CD4-positive, alpha-beta memory T cell (primary cell): ENCODE data around the gene TRMT112. TPM values are rescaled to one million over a fixed set of nuclear protein-coding genes. Genes with fewer than 3 reads are reported as not detected.

Source experiments
- CTCF ChIA-PET: fragments of 350-600 bp; sonication (Branson Sonifier 250); formaldehyde crosslinking; loops from one replicate; lab custom pipeline; 2021; ENCODE audit warnings: inconsistent platforms; ENCODE audit not compliant: partially characterized antibody; lab: Charles Lee
- POLR2A ChIA-PET: fragments of 350-600 bp; sonication (Branson Sonifier 250); formaldehyde crosslinking; loops from one replicate; lab custom pipeline; 2021; ENCODE audit not compliant: partially characterized antibody; lab: Charles Lee
- DNase-seq, 5 donors: peaks; one replicate each; pipeline versions ENCODE4 v3.0.0 to v3.0.0-alpha.2; 2020 to 2022; ENCODE audit warnings: mixed read lengths in 1 of 5
- H3K27ac ChIP-seq: one replicate; pipeline ENCODE4 v1.7.0; 2013; ENCODE audit warnings: low read depth, low read length
- H3K27me3 ChIP-seq: 2 replicates; pipeline ENCODE4 v1.7.0; 2013; ENCODE audit warnings: mild to moderate bottlenecking, low read length, moderate library complexity; ENCODE audit not compliant: insufficient read depth
- H3K36me3 ChIP-seq: 2 replicates; pipeline ENCODE4 v1.7.0; 2013; ENCODE audit warnings: mild to moderate bottlenecking, low read length, moderate library complexity; ENCODE audit not compliant: insufficient read depth
- H3K4me1 ChIP-seq: 2 replicates; pipeline ENCODE4 v1.7.0; 2013; ENCODE audit warnings: mild to moderate bottlenecking, low read length, moderate library complexity; ENCODE audit not compliant: insufficient read depth
- H3K4me3 ChIP-seq, 2 donors: one replicate each; pipeline ENCODE4 v1.7.0; 2013; ENCODE audit warnings: low read length in 2 of 2, mild to moderate bottlenecking in 1 of 2
- H3K9me3 ChIP-seq, 2 donors: one replicate each; pipeline ENCODE4 v1.7.0; 2013; ENCODE audit warnings: low read length in 2 of 2, control low read depth in 1 of 2; ENCODE audit not compliant: control insufficient read depth in 1 of 2
- H3K27ac Mint-ChIP-seq, 7 donors: one replicate each; pipeline ENCODE4 v1.8.0; 2020 to 2021; ENCODE audit warnings: mixed read lengths in 7 of 7, mild to moderate bottlenecking in 6 of 7, inconsistent platforms in 3 of 7, moderate library complexity in 3 of 7
- H3K27me3 Mint-ChIP-seq, 2 donors: one replicate each; pipeline ENCODE4 v1.8.0; 2020 to 2021; ENCODE audit warnings: mixed read lengths in 2 of 2
- H3K36me3 Mint-ChIP-seq, 2 donors: one replicate each; pipeline ENCODE4 v1.8.0; 2020 to 2021; ENCODE audit warnings: mixed read lengths in 2 of 2, inconsistent platforms in 1 of 2, mild to moderate bottlenecking in 1 of 2
- H3K4me1 Mint-ChIP-seq, 4 donors: one replicate each; pipeline ENCODE4 v1.8.0; 2020 to 2021; ENCODE audit warnings: mixed read lengths in 4 of 4, mild to moderate bottlenecking in 1 of 4
- H3K4me3 Mint-ChIP-seq, 8 donors: one replicate each; pipeline ENCODE4 v1.8.0; 2020 to 2021; ENCODE audit warnings: mixed read lengths in 8 of 8, mild to moderate bottlenecking in 7 of 8, moderate library complexity in 6 of 8, inconsistent platforms in 3 of 8
- H3K9me3 Mint-ChIP-seq, 8 donors: one replicate each; pipeline ENCODE4 v1.8.0; 2020 to 2021; ENCODE audit warnings: mixed read lengths in 8 of 8, mild to moderate bottlenecking in 5 of 8, inconsistent platforms in 3 of 8, moderate library complexity in 1 of 8
- intact Hi-C: fragments of 100-400 bp; cut with micrococcal nuclease; formaldehyde crosslinking; loops from one replicate; pipeline ENCODE4 v1.15.1; 2023
- polyA plus RNA-seq, 2 donors: library from polyadenylated mRNA; unstranded; fragments of 300-500 nt; fragmentation: Illumina TruSeq; gene quantifications; one replicate each; pipeline ENCODE4 v1.2.3, GENCODE V29; 2021
- total RNA-seq, 2 experiments: library from RNA; stranded (reverse); gene quantifications; one replicate each; pipeline ENCODE4 v1.2.3, GENCODE V29; 2021

TRMT112 gene
- total and polyA plus RNA-seq, 4 experiments from 2014 or later, result 171 to 516 (median 294) TPM

DNA sequence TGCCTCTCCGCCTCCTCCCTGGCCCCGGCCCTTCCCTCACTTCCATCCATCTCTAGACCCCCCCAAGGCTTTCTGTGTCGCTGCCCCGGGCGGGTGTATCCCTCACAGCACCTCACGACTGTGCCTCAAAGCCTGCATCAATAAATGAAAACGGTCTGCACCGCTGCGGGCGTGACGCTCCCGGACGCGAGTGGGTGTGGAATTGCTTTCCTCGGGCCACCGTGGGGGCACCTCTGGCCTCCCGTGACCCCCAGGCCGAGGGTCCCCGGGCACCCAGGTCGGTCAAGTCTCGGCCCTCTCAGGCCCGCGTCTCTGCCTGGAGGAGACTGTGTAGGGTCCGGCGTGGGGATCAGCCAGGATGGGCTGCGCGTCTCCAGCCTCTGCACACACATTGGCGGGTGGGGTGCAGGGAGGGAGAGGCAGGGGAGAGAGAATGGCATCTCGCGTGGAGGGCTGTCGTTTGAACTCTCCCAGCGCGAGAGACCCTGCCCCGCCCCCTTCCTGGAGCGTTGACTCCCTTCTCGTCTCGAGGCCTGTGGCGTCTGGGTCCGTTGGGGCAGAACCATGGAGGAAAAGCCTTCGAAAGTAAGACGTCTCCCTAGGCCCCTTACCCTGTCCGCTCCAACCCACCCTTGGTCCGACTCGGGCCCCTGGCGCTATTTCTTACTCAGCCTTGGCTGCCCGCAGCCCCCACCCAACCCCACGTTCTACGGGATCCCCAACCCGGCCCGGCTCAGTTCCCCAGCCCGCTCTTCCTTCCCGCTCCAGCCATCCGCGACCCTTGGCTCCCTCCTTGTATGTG is 17.3 kb downstream of the TRMT112 start, which contains the start of gene CATSPERZ:
Gene CATSPERZ, plus strand, starts transcription at position 512 of the 802 bp plus-strand sequence. Its CDS starts 53 bp downstream, at position 565.
- H3K4me3 ChIP-seq, result peak within 1 kb of the TSS; percentile 29 to 49
- H3K27me3 ChIP-seq, result peaks cover 43% of the 10 kb centered on the region

DNA sequence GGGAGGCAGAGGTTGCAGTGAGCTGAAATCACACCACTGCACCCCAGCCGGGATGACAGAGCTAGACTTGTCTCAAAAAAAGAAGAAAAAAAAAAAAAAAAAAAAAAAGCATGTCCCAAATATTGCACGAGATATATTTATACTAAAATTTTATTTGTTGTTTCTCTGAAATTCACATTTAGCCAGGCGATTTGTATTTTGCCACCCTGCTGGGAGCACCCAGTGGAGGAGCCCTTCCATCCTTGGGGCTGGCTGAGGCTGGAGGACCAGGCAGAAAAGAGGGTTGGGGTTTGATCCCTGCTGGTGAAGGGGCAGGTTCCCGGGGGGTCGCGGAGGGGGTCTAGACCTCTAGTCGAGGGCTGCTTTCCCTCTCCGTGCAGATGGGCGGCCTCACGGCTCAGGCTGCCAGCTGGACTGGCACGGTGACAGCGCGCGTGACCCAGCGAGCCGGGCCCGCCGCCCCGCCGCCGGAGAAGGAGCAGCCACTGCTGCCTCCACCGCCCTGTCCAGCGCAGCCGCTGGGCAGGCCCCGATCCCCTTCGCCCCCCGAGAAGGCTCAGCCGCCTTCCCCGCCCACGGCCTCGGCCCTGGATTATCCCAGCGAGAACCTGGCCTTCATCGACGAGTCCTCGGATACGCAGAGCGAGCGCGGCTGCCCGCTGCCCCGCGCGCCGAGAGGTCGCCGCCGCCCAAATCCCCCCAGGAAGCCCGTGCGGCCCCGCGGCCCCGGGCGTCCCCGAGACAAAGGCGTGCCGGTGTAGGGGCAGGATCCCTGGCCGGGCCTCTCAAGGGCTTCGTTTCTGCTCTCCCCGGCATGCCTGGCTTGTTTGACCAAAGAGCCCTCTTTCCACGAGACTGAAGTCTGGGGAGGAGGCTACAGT is 18.2 kb downstream of the TRMT112 start:
- peaks cover 14 to 37% (median 23%) of the 10 kb centered on the region in 4 donors for H3K4me1 Mint-ChIP-seq
- Histone ChIP-seq H3K36me3 (no peaks in the 10 kb centered on the region), H3K9me3 (no peaks in the 10 kb centered on the region), H3K27me3 (peaks cover 51% of the 10 kb centered on the region), H3K27ac (no peak overlapping the region), H3K4me1 (peaks cover 34% of the 10 kb centered on the region), H3K4me3 (peak overlapping the region in 1 of 2 donors; percentile 1)
- peaks cover 41 to 43% of the 10 kb centered on the region in 2 donors for H3K27me3 Mint-ChIP-seq
- H3K9me3 Mint-ChIP-seq, result no peaks in the 10 kb centered on the region
- ChIA-PET CTCF (interaction anchor here (0.8 to 1.2 kb wide), 2 partner anchors 30 to 95 kb away, joined by 3 to 5 read pairs; no protein-coding TSS in a partner anchor), POLR2A (interaction anchor here (0.7 kb wide), 1 partner anchor 28 kb away, joined by 3 read pairs; no protein-coding TSS in a partner anchor)
- DNase-seq, result no peak
- intact Hi-C loops, result no loop called here
- peak overlapping the region in 4 of 7 donors; percentile 47 to 83 (median 57) for H3K27ac Mint-ChIP-seq
- H3K4me3 Mint-ChIP-seq, result peak overlapping the region in 7 of 8 donors; percentile 70 to 90 (median 74)
- H3K36me3 Mint-ChIP-seq, result no peaks in the 10 kb centered on the region

More for the DNA sequence above, 17.3 kb downstream of the TRMT112 start, which contains the start of gene CATSPERZ:
- no peaks in the 10 kb centered on the region for H3K36me3 ChIP-seq
- DNase-seq, result peak in 4 of 5 donors; percentile 24 to 57 (median 34)
- H3K4me1 Mint-ChIP-seq, result peaks cover 16 to 44% (median 25%) of the 10 kb centered on the region in 4 donors
- ChIA-PET CTCF (interaction anchor here (0.7 to 6.8 kb wide), 28 partner anchors 8 to 416 kb away, joined by 3 to 367 read pairs (median 7); partner anchors contain the start of genes BAD, FERMT3, FKBP2 and GPR137), POLR2A (interaction anchor here (0.6 to 8.6 kb wide), 12 partner anchors 14 to 299 kb away, joined by 3 to 192 read pairs (median 6); partner anchors contain the start of genes BAD, FERMT3, FKBP2 and GPR137)
- no peaks in the 10 kb centered on the region for H3K9me3 Mint-ChIP-seq
- peak within 1 kb of the TSS; percentile 70 to 92 (median 78) for H3K4me3 Mint-ChIP-seq
- H3K36me3 Mint-ChIP-seq, result peaks cover 0 to 2% of the 10 kb centered on the region in 2 donors
- H3K27me3 Mint-ChIP-seq, result peaks cover 38% of the 10 kb centered on the region in 2 donors
- intact Hi-C loops, result loop anchor here (10.0 kb wide), 1 partner anchor 295 kb away; no protein-coding TSS in a partner anchor
- no peak within 1 kb of the TSS for H3K27ac ChIP-seq
- peaks cover 37% of the 10 kb centered on the region for H3K4me1 ChIP-seq
- H3K9me3 ChIP-seq, result no peaks in the 10 kb centered on the region
- H3K27ac Mint-ChIP-seq, result peak within 1 kb of the TSS; percentile 62 to 89 (median 83)

DNA sequence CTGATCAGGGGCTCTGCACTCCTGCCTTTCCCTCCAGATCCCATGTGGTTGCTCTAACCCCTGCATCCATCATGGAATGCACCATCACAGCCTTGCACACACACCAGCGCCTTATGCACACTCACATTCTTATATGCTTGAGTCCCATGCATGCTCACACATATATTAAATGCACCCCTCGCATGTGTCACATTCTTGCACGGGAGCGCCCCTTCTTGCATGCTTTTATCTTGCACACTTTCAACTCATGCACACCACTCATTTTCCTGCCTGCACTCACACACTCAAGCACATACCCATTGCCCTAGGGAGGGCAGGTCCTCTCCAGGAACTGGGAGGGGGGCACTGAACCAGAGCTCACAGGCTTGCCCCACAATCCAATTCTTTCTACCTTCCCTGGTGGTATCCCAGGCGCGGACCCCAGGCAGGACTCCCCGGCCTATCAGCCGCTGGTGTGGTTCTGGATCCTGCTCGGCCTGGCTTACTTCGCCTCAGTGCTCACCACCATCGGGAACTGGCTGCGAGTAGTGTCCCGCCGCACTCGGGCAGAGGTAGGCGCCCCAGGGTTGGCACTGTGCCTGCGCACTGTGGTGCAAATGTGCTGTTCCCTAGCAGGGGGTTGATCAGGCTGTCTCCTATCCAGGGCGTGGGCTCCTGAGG is 19.5 kb downstream of the TRMT112 start:
- Mint-ChIP-seq H3K36me3 (no peaks in the 10 kb centered on the region), H3K9me3 (no peaks in the 10 kb centered on the region), H3K4me1 (peaks cover 13 to 34% (median 20%) of the 10 kb centered on the region in 4 donors), H3K4me3 (peak overlapping the region in 3 of 8 donors; percentile 10 to 34 (median 30)), H3K27me3 (peaks cover 49 to 50% of the 10 kb centered on the region in 2 donors), H3K27ac (peak overlapping the region in 3 of 7 donors; percentile 5 to 57 (median 16))
- H3K27me3 ChIP-seq, result peaks cover 59% of the 10 kb centered on the region
- H3K4me3 ChIP-seq, result no peak overlapping the region
- DNase-seq, result no peak
- ChIA-PET CTCF (interaction anchor here (1.0 to 1.2 kb wide), 2 partner anchors 48 to 93 kb away, joined by 3 to 5 read pairs; no protein-coding TSS in a partner anchor), POLR2A (interaction anchor here (2.5 kb wide), 1 partner anchor 92 kb away, joined by 8 read pairs; the partner anchor contains the start of gene FERMT3)
- no peaks in the 10 kb centered on the region for H3K9me3 ChIP-seq
- H3K27ac ChIP-seq, result no peak overlapping the region
- intact Hi-C loops, result no loop called here
- H3K4me1 ChIP-seq, result peaks cover 26% of the 10 kb centered on the region
- H3K36me3 ChIP-seq, result no peaks in the 10 kb centered on the region

DNA sequence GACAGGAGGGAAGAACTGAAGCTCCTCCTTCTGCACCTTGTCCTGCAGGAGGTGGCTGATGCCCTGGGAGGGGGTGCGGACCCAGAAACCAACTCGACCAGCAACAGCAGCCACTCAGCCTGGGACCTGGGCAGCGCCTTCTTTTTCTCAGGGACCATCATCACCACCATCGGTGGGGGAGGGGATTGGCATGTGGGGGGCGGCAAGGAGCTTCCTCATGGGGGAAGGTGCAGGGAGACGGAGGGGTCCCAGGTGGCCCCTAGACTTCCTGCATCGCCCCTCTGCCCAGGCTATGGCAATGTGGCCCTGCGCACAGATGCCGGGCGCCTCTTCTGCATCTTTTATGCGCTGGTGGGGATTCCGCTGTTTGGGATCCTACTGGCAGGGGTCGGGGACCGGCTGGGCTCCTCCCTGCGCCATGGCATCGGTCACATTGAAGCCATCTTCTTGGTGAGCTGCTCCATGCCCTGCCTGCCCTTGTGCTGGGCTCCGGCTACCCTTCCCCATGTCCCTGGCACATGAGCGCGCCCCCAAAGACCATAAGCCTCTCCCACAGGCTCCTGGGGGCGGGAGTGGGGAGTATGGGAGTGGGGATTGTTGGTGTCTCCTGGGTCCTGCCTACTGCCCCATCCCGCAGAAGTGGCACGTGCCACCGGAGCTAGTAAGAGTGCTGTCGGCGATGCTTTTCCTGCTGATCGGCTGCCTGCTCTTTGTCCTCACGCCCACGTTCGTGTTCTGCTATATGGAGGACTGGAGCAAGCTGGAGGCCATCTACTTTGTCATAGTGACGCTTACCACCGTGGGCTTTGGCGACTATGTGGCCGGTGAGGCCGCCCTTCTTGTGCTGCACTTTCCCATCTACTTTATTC is 20.3 kb downstream of the TRMT112 start:
- CTCF ChIA-PET, result interaction anchor here (0.5 to 1.2 kb wide), 3 partner anchors 47 to 688 kb away, joined by 3 to 5 read pairs (median 3); no protein-coding TSS in a partner anchor
- no peak overlapping the region for H3K27ac Mint-ChIP-seq
- no peak for DNase-seq
- H3K4me3 ChIP-seq, result no peak overlapping the region
- H3K9me3 ChIP-seq, result no peaks in the 10 kb centered on the region
- H3K4me3 Mint-ChIP-seq, result peak overlapping the region in 1 of 8 donors; percentile 10
- POLR2A ChIA-PET, result interaction anchor here (2.5 to 2.6 kb wide), 2 partner anchors 13 to 92 kb away, joined by 6 to 8 read pairs; partner anchors contain the start of genes BAD and FERMT3
- H3K27ac ChIP-seq, result no peak overlapping the region
- H3K9me3 Mint-ChIP-seq, result no peaks in the 10 kb centered on the region
- no peaks in the 10 kb centered on the region for H3K36me3 ChIP-seq
- intact Hi-C loops, result no loop called here
- peaks cover 13 to 34% (median 20%) of the 10 kb centered on the region in 4 donors for H3K4me1 Mint-ChIP-seq
- H3K27me3 Mint-ChIP-seq, result peaks cover 51 to 52% of the 10 kb centered on the region in 2 donors
- H3K4me1 ChIP-seq, result peaks cover 33% of the 10 kb centered on the region
- no peaks in the 10 kb centered on the region for H3K36me3 Mint-ChIP-seq
- H3K27me3 ChIP-seq, result peaks cover 63% of the 10 kb centered on the region

DNA sequence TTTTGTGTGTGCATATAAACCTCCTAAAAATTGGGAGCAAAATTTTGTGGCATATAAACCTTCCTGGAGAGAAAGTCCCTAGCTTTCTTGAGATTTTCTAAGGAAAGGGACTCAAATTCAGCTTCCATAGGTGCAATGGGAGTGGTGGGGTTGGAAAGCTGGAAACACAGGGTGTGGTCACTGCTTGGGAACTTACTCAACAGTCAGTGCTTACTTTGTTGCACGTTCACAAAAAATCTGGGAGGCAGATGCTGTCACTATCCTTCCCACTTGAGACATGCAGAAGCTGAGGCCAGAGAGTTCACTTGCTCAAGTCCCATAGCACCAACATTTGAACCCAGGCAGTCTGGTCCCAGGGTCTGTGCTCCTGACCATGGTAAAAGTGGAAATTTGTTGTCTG is 21.1 kb downstream of the TRMT112 start:
- intact Hi-C loops, result no loop called here
- H3K36me3 Mint-ChIP-seq, result no peaks in the 10 kb centered on the region
- ChIA-PET CTCF (interaction anchor here (0.5 kb wide), 1 partner anchor 689 kb away, joined by 3 read pairs; no protein-coding TSS in a partner anchor), POLR2A (interaction anchor here (2.5 to 2.6 kb wide), 2 partner anchors 12 to 91 kb away, joined by 6 to 8 read pairs; partner anchors contain the start of genes BAD and FERMT3)
- DNase-seq, result no peak
- H3K27me3 Mint-ChIP-seq, result peaks cover 51 to 52% of the 10 kb centered on the region in 2 donors
- no peak overlapping the region for H3K4me3 ChIP-seq
- no peak overlapping the region for H3K4me3 Mint-ChIP-seq
- peaks cover 35% of the 10 kb centered on the region for H3K4me1 ChIP-seq
- H3K36me3 ChIP-seq, result no peaks in the 10 kb centered on the region
- H3K4me1 Mint-ChIP-seq, result peaks cover 13 to 30% (median 20%) of the 10 kb centered on the region in 4 donors
- H3K9me3 ChIP-seq, result no peaks in the 10 kb centered on the region
- no peak overlapping the region for H3K27ac Mint-ChIP-seq
- H3K9me3 Mint-ChIP-seq, result no peaks in the 10 kb centered on the region
- H3K27me3 ChIP-seq, result peaks cover 58% of the 10 kb centered on the region
- H3K27ac ChIP-seq, result no peak overlapping the region
